ENCODE measurements around the gene TPT1. TPM values are rescaled to one million over a fixed set of nuclear protein-coding genes. Genes with fewer than 3 reads are reported as not detected.

The TPT1 gene
- polyA plus RNA-seq (2011; rRNA removed) (3,255 and 3,850 TPM in 2 replicates), polyA plus RNA-seq (2017; fragmentation: RNase III; extraction: RNeasy Plus Mini Kit Qiagen cat#74134 plus additional on column Dnase treatment) (2,037 to 2,646 TPM (median 2,486 TPM) in 3 replicates), polyA minus RNA-seq (2011; rRNA and poly(A)+ RNA removed) (744 and 954 TPM in 2 replicates)
- polyA plus RNA-seq (2012; cell fraction: cytosol; rRNA removed), result 831 and 881 TPM in 2 replicates
- 235 and 371 TPM in 2 replicates for polyA plus RNA-seq (2012; cell fraction: nucleus; rRNA removed)

GRCh38 chr13:45341034-45341798, at the start of gene TPT1:
TPT1 (minus strand) TSS chr13:45341183; CDS start chr13:45341069, 114 bp downstream.
- peaks cover 36% of the 10 kb centered on the region for H3K4me1 ChIP-seq
- WGBS (ENCODE audit: missing lambda C conversion rate), result 0% methylated on average over 15 of the region's 67 CpGs
- ATAC-seq, result peak; percentile 91 to 95
- H3K4me3 ChIP-seq, result peak within 1 kb of the TSS; percentile 93
- ChIA-PET POLR2A (interaction anchor here (0.8 to 1.7 kb wide), 10 partner anchors 9 to 77 kb away, joined by 3 to 9 read pairs (median 4); partner anchors contain the start of gene SLC25A30), CTCF (interaction anchor here (0.6 to 3.8 kb wide), 5 partner anchors 8 to 294 kb away, joined by 3 to 18 read pairs (median 3); no protein-coding TSS in a partner anchor)
- peak within 1 kb of the TSS; percentile 99 to 100 for H3K27ac ChIP-seq
- DNase-seq (ENCODE audit: low read depth in 1 of 2, low spot score in 1 of 2), result peak; percentile 89 to 98
- H3K4me2 ChIP-seq, result peak within 1 kb of the TSS; percentile 90
- H3K9me3 ChIP-seq, result no peaks in the 10 kb centered on the region
- no peak for FAIRE-seq
- TF ChIP-seq CTCF (IDR thresholded peaks at IDR 0.05) (no peak), MYC (IDR thresholded peaks at IDR 0.05; ENCODE audit: borderline replicate concordance, low read length) (no peak), POLR2A (IDR thresholded peaks at IDR 0.05; ENCODE audit: low read length) (peak; percentile 91), EHMT2 (IDR thresholded peaks at IDR 0.05; ENCODE audit: low read depth) (no peak), ESRRA (IDR thresholded peaks at IDR 0.05; ENCODE audit: borderline replicate concordance, low read length) (no peak), KDM1A (IDR thresholded peaks at IDR 0.05; ENCODE audit: low read depth) (no peak), CBX2 (IDR thresholded peaks at IDR 0.05; ENCODE audit: borderline replicate concordance, low read depth) (no peak), BCL3 (IDR thresholded peaks at IDR 0.05) (peak; percentile 89), ZFP36 (IDR thresholded peaks at IDR 0.05; ENCODE audit: borderline replicate concordance, partially characterized antibody) (no peak), NR3C1 (IDR thresholded peaks at IDR 0.05) (no peak), ZNF302 (CRISPR knock-in tag; IDR thresholded peaks at IDR 0.05) (no peak), HEYL (CRISPR knock-in tag; IDR thresholded peaks at IDR 0.05) (no peak), KDM5A (IDR thresholded peaks at IDR 0.05) (no peak), JUN (IDR thresholded peaks at IDR 0.05) (peak; percentile 79 to 94), ATOH8 (CRISPR knock-in tag; IDR thresholded peaks at IDR 0.05; ENCODE audit: low read depth) (no peak), PHF8 (IDR thresholded peaks at IDR 0.05; ENCODE audit: borderline replicate concordance, low read depth) (no peak; the same call in 1 of the 2 replicates), SREBF2 (IDR thresholded peaks at IDR 0.05) (no peak), CBX8 (IDR thresholded peaks at IDR 0.05) (no peak), HOXA7 (CRISPR knock-in tag; IDR thresholded peaks at IDR 0.05) (no peak), EHF (CRISPR knock-in tag; IDR thresholded peaks at IDR 0.05) (no peak), FOSB (CRISPR knock-in tag; IDR thresholded peaks at IDR 0.05) (no peak), RCOR1 (IDR thresholded peaks at IDR 0.05; ENCODE audit: low read depth, low read length) (no peak), PBX3 (IDR thresholded peaks at IDR 0.05) (no peak), MAZ (IDR thresholded peaks at IDR 0.05; ENCODE audit: borderline replicate concordance, low read depth, low read length) (0 out of 2 replicates have a peak, but pooled peaks have one; percentile 62), CHD2 (IDR thresholded peaks at IDR 0.05; ENCODE audit: low read length, partially characterized antibody) (no peak), ZSCAN20 (CRISPR knock-in tag; IDR thresholded peaks at IDR 0.05) (no peak), JUNB (IDR thresholded peaks at IDR 0.05) (no peak), MAFK (IDR thresholded peaks at IDR 0.05; ENCODE audit: partially characterized antibody) (peak; percentile 70), POLR2AphosphoS2 (conservative IDR thresholded peaks at IDR 0.05; ENCODE audit: low read length) (no peak), TFCP2L1 (CRISPR knock-in tag; IDR thresholded peaks at IDR 0.05) (no peak), RFX5 (IDR thresholded peaks at IDR 0.05) (no peak), FOSL2 (IDR thresholded peaks at IDR 0.05) (no peak), FOSL2 (CRISPR knock-in tag; IDR thresholded peaks at IDR 0.05) (peak; percentile 38; the same call in 1 of the 2 replicates), ELK1 (IDR thresholded peaks at IDR 0.05; ENCODE audit: low read depth, low read length) (no peak)

All from A549 (cell line).